Astrocyte (in vitro differentiated cells and primary cell): ENCODE results near the gene EIF5A2.

Experiments
- EZH2 ChIP-seq: IDR thresholded peaks from 2 replicates; pipeline ENCODE4 v1.6.1; 2012; ENCODE audit warnings: mild to moderate bottlenecking, low read length, inconsistent platforms; ENCODE audit not compliant: insufficient read depth
- TF ChIP-seq, protein P1 (sequence below): IDR thresholded peaks from 2 replicates; pipeline ENCODE4 v1.5.1; 2011; ENCODE audit warnings: low read depth, mild to moderate bottlenecking, inconsistent platforms, low read length, moderate library complexity; ENCODE audit not compliant: insufficient read depth

DNA sequence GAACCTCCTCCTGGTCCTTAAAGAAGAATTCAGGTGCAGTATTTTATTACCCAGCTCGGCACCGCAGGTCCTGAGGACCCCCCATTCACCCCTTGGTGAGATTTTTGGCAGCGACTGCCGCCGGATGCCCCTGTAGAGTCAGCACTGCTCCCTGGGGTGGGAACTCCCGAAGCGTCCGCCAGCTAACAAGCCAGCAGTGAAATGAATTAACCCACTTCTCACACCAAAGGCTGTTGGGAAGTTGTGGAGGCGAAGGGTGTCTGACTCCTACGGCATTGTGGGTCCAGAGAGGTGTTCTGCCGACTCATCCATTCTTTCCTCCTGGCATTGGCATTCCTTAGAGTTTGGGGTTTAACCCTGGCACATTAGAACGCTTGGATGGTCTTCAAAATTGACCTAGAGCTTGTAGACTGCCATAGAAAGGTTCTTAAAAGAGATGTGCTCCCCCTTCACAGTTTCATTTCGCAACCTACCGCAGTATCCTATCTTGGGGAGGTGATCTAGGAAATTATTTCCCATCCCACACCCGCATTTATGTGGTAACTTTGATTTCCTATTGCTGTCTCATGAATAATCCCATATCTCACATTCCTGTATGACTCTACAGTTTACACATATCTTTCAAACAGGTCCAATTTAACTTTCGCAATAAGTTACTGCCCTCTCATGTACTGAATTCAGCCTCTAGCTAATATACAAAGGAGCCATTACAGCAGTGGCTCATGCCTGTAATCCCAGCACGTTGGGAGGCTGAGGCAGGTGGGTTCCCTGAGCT lies 879 bp upstream of the EIF5A2 start:
- TF ChIP-seq EZH2, result no peak
- TF ChIP-seq, protein P1, sequence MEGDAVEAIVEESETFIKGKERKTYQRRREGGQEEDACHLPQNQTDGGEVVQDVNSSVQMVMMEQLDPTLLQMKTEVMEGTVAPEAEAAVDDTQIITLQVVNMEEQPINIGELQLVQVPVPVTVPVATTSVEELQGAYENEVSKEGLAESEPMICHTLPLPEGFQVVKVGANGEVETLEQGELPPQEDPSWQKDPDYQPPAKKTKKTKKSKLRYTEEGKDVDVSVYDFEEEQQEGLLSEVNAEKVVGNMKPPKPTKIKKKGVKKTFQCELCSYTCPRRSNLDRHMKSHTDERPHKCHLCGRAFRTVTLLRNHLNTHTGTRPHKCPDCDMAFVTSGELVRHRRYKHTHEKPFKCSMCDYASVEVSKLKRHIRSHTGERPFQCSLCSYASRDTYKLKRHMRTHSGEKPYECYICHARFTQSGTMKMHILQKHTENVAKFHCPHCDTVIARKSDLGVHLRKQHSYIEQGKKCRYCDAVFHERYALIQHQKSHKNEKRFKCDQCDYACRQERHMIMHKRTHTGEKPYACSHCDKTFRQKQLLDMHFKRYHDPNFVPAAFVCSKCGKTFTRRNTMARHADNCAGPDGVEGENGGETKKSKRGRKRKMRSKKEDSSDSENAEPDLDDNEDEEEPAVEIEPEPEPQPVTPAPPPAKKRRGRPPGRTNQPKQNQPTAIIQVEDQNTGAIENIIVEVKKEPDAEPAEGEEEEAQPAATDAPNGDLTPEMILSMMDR, result no peak
